Testis (tissue), 3 donors: ENCODE results near the gene TBC1D10B. TPM values are rescaled to one million over a fixed set of nuclear protein-coding genes. Genes with fewer than 3 reads are reported as not detected.

ENCODE experiments used
- DNase-seq: peaks from one replicate; pipeline ENCODE4 v3.0.0-alpha.2; 2019
- H3K27ac ChIP-seq, 2 donors: fragments of 200-600 bp; sonication (generic); one replicate each; pipeline ENCODE4 v1.5.1; 2019
- H3K27me3 ChIP-seq: fragments of 200-600 bp; sonication (generic); one replicate; pipeline ENCODE4 v1.5.1; 2019
- H3K36me3 ChIP-seq: fragments of 200-600 bp; sonication (generic); one replicate; pipeline ENCODE4 v1.5.1; 2017; ENCODE audit warnings: low read depth; ENCODE audit errors: missing control alignments
- H3K4me1 ChIP-seq: fragments of 200-600 bp; sonication (generic); one replicate; pipeline ENCODE4 v1.5.1; 2019
- H3K4me3 ChIP-seq, 2 donors: fragments of 200-600 bp; sonication (generic); one replicate each; pipeline ENCODE4 v1.5.1; 2017 to 2019
- H3K9me3 ChIP-seq: fragments of 200-600 bp; sonication (generic); one replicate; pipeline ENCODE4 v1.5.1; 2017
- POLR2A ChIP-seq: fragments of 450-650 bp; IDR thresholded peaks from one replicate; pipeline ENCODE4 v1.6.1; 2017; ENCODE audit warnings: antibody characterized with exemption, mild to moderate bottlenecking, moderate library complexity
- WGBS, 2 donors: methylation state at CpG; one replicate each; pipeline ENCODE4 v1.1.5; 2018; 5-methylcytosine and 5-hydroxymethylcytosine counted together
- intact Hi-C: fragments of 100-400 bp; cut with DNase I; formaldehyde crosslinking; loops from one replicate; pipeline ENCODE4 v1.15.1; 2023; ENCODE audit warnings: low total_unique reads
- polyA plus RNA-seq: library from polyadenylated mRNA; stranded (reverse); fragments of 350-450 nt; fragmentation: Illumina TruSeq; extraction: RNeasy Lipid Tissue Mini Kit (QIAGEN cat#74804); gene quantifications from one replicate; pipeline ENCODE4 v1.2.3, GENCODE V29; 2014; ENCODE audit warnings: low read depth, low replicate concordance; ENCODE audit not compliant: insufficient read depth
- total RNA-seq, 2 donors: library from RNA; depleted of rRNA; stranded (reverse); fragments of >200 nt; gene quantifications; one replicate each; pipeline ENCODE4 v1.2.3, GENCODE V29; 2016
- TF ChIP-seq, protein P1 (sequence below), 3 experiments: fragments of 450-650 bp in 2 of 3; fragments of 200-600 bp in 1 of 3; sonication (generic) in 1 of 3; IDR thresholded peaks; one replicate each; pipeline ENCODE4 v1.5.1; 2016 to 2019; ENCODE audit warnings: antibody characterized with exemption in 3 of 3, mild to moderate bottlenecking in 2 of 3, moderate library complexity in 1 of 3

TBC1D10B gene
- total and polyA plus RNA-seq, 3 donors from 2014 or later: 60.5 to 86.2 (median 64.0) TPM

DNA sequence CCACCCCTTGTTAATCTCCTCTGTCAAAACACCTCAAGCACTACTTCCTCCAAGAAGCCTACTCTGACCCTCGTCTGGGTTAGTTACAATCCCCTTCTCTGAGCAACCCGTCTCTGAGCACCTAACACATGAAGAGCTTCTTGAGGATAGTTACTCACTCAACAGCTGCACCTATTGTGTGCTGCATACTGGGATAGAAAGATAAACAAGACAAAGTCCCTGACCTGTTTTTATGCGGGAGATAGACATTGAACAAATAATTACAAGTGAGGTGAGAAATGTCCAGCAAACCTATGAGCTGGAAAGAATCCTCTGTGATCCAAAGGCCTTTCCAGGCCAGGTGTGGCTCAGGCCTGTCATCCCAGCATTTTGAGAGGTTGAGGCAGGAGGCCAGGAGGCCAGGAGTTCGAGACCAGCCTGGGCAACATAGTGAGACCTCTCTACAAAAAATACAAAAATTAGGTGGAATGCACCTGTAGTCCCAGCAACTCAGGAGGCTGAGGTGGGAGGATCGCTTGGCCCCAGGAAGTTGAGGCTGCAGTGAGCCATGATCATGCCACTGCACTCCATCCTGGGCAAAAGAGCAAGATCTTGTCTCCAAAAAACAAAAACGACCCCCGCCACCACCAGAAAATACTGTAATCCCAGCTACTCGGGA is 31.6 kb upstream of the TBC1D10B start:
- TF ChIP-seq, protein P1, sequence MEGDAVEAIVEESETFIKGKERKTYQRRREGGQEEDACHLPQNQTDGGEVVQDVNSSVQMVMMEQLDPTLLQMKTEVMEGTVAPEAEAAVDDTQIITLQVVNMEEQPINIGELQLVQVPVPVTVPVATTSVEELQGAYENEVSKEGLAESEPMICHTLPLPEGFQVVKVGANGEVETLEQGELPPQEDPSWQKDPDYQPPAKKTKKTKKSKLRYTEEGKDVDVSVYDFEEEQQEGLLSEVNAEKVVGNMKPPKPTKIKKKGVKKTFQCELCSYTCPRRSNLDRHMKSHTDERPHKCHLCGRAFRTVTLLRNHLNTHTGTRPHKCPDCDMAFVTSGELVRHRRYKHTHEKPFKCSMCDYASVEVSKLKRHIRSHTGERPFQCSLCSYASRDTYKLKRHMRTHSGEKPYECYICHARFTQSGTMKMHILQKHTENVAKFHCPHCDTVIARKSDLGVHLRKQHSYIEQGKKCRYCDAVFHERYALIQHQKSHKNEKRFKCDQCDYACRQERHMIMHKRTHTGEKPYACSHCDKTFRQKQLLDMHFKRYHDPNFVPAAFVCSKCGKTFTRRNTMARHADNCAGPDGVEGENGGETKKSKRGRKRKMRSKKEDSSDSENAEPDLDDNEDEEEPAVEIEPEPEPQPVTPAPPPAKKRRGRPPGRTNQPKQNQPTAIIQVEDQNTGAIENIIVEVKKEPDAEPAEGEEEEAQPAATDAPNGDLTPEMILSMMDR (IDR thresholded peaks at IDR 0.05): no peak
- no peak for TF ChIP-seq POLR2A
- 69 to 75% methylated on average over 8 of the region's 8 CpGs for WGBS, 2 donors

DNA sequence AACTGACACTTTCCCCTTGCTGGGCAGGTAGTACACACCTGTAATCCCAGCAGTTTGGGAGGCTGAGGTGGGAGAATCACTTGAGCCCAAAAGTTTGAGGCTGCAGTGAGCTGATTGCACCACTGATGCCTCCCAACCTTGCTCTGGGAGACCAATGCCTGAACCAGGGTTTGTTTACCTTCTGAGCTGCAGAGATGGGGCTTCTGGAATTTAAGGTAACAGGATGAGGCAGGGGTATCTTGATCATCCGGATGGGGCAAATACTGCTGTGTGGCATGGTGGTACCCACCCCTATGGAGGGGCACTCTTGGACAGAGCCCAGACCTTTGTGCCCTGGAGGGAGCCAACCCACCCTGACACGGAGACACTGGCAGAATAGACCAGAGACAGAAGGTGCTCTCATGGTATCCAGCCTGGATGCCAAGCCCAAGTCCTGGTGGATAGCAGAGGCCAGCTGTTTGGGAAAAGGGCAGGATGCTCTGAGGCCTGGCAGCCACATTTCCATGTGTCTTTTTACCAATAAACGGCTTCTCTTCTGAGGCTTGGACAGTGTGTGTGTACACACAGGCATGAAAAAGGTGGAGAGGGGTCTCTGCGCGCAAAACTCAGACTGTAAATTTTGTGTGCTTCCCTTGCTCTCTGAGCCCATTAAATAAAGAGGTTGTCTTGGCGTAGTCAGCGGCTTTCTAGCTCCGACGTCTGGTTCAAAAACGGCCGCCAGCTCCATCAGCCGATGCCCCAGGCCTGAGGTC is 29.3 kb upstream of the TBC1D10B start:
- Histone ChIP-seq H3K27ac (peak overlapping the region; percentile 40 to 81), H3K36me3 (no peaks in the 10 kb centered on the region), H3K27me3 (no peaks in the 10 kb centered on the region), H3K4me3 (peak overlapping the region; percentile 66 to 67), H3K4me1 (peaks cover 1% of the 10 kb centered on the region), H3K9me3 (no peaks in the 10 kb centered on the region)
- no peak for TF ChIP-seq POLR2A
- TF ChIP-seq, protein P1 (IDR thresholded peaks at IDR 0.05): no peak
- no peak for DNase-seq
- 7 to 8% methylated on average over 5 to 12 of the region's 12 CpGs for WGBS, 2 donors
- intact Hi-C loops: no loop called here

More for the DNA sequence above, 31.6 kb upstream of the TBC1D10B start:
- no peak overlapping the region for H3K4me3 ChIP-seq
- no peaks in the 10 kb centered on the region for H3K27me3 ChIP-seq
- H3K9me3 ChIP-seq: no peaks in the 10 kb centered on the region
- no peak overlapping the region for H3K27ac ChIP-seq
- peaks cover 3% of the 10 kb centered on the region for H3K4me1 ChIP-seq
- no peak for DNase-seq
- intact Hi-C loops: no loop called here
- H3K36me3 ChIP-seq: no peaks in the 10 kb centered on the region

DNA sequence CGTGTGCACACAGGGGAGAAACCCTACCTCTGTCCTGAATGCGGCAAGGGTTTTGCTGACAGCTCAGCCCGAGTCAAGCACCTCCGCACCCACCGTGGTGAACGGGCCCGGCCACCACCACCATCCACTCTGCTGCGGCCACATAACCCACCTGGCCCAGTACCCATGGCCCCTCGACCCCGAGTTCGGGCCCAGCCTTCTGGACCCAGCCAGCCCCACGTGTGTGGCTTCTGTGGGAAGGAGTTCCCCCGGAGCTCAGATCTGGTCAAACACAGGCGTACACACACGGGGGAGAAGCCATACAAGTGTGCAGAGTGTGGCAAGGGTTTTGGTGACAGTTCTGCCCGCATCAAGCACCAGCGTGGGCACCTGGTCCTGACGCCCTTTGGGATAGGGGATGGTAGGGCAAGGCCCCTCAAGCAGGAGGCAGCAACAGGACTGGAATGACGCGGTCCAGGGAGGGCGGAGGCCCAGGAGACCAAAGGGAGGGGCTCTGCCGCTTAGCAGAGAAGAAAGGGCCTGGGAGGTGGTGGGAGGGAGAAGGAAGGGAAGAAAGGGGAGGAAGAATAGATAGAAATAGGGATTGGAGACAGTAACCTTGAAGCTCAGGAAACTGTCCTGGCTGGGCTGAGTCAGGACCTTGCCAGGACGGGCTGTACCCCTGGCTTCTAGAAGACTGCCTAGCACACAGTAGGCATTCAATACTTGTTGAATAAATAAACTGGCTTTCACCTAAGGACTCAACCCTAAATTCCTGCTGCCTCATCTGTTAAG is 28.6 kb upstream of the TBC1D10B start:
- 58 to 71% methylated on average over 9 to 23 of the region's 23 CpGs for WGBS, 2 donors
- Histone ChIP-seq H3K4me1 (peaks cover 6% of the 10 kb centered on the region), H3K36me3 (no peaks in the 10 kb centered on the region), H3K9me3 (no peaks in the 10 kb centered on the region), H3K27me3 (no peaks in the 10 kb centered on the region), H3K4me3 (no peak overlapping the region), H3K27ac (no peak overlapping the region)
- no peak for TF ChIP-seq POLR2A
- TF ChIP-seq, protein P1 (IDR thresholded peaks at IDR 0.05): no peak
- no peak for DNase-seq
- intact Hi-C loops: no loop called here

DNA sequence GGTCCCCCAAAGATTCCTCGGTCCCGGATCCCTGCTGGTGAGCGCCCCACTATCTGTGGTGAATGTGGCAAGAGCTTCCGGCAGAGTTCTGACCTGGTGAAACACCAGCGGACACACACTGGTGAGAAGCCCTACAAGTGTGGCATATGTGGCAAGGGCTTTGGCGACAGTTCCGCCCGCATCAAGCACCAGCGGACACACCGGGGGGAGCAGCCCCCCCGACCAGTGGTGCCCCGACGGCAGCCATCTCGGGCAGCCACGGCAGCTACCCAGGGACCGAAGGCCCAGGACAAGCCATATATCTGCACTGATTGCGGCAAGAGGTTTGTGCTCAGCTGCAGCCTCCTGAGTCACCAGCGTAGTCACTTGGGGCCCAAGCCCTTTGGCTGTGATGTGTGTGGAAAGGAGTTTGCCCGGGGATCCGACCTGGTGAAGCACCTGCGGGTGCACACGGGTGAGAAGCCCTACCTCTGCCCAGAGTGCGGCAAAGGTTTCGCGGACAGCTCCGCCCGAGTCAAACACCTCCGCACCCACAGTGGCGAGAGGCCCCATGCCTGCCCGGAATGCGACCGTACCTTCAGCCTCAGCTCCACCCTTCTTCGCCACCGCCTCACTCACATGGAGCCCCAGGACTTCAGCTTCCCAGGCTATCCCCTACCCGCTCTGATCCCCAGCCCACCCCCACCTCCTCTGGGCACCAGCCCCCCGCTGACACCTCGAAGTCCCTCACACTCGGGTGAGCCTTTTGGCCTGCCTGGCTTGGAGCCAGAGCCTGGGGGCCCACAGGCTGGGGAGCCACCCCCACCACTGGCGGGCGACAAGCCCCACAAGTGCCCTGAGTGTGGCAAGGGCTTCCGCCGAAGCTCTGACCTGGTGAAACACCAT is 27.7 kb upstream of the TBC1D10B start:
- Histone ChIP-seq H3K36me3 (no peaks in the 10 kb centered on the region), H3K27me3 (no peaks in the 10 kb centered on the region), H3K27ac (no peak overlapping the region), H3K4me1 (peaks cover 6% of the 10 kb centered on the region), H3K4me3 (no peak overlapping the region), H3K9me3 (no peaks in the 10 kb centered on the region)
- TF ChIP-seq, protein P1 (IDR thresholded peaks at IDR 0.05): no peak
- TF ChIP-seq POLR2A: no peak
- 87 to 91% methylated on average over 24 to 36 of the region's 42 CpGs for WGBS, 2 donors
- intact Hi-C loops: no loop called here
- no peak for DNase-seq
